ENCODE measurements around the gene CILP2.

Gene CILP2

DNA sequence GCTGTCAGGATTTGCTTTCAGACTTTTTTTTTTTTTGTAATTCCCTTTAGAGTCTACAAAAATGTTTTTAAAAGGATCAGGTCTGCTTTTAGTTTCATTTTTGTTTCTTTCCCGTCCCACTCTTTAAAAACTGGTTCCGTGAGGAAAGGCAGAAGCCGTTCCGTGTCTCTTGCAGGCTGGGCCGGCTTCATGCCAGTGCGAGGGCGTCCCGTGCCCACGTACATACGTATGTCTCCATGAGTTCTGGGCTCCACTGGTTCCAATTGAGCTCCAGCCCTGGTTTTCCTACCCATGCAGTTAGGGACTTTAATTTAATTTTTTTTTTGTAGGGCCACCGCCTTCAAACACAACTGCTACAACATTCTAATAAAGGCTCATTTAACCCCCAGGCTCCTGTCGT lies 31.5 kb upstream of the CILP2 start:
- DNase-seq = no peak

GRCh38 chr19:19507354-19507753 lies 30.7 kb upstream of the CILP2 start:
- no peak for DNase-seq

- DNase-seq = no peak
Observed at GRCh38 chr19:19508217-19508616, 29.8 kb upstream of the CILP2 start.

- DNase-seq = no peak
Observed at GRCh38 chr19:19510432-19510831, 27.6 kb upstream of the CILP2 start.

GRCh38 chr19:19513682-19514081 lies 24.4 kb upstream of the CILP2 start:
- no peak for DNase-seq

GRCh38 chr19:19514215-19514657 lies 23.8 kb upstream of the CILP2 start:
- DNase-seq = no peak

DNA sequence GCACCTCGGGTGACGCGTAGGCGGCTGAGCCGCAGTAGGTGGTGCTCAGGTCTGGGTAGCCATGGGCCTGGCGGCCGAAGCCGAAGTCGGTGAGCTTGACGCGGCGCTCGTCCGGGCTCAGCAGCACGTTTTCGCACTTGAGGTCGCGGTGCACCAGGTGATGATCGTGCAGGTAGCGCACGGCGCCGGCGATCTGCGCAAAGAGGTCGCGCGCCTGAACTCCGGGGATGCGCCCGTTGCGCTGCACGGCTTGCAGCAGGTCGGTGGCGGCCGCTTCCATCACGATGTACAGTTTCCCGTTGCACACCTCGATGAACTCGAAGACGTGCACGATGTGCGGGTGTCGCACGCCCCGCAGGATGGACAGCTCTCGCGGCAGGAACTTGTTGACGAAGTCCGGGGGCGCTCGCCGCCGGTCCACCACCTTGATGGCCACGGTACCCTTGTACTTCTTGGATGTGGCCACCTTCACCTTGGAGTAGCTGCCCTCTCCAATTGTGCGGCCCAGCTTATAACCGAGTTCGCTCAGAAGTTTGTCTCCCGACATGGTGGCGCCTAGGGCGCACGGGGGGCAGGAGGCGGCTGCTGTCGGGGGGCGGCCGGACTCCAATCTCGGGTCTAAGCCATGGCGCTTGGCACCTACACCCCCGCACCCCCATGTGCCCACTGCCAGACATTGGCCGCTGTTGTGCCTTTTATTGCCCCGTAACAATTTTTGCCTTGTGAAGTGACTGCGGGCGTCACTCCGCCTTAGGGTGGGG lies 23.0 kb upstream of the CILP2 start, which contains the start of gene TSSK6:
Gene TSSK6 (minus strand): TSS at position 668 of the 761 bp plus-strand sequence. CDS start 121 bp downstream, at position 547.
- no peak for DNase-seq

DNA sequence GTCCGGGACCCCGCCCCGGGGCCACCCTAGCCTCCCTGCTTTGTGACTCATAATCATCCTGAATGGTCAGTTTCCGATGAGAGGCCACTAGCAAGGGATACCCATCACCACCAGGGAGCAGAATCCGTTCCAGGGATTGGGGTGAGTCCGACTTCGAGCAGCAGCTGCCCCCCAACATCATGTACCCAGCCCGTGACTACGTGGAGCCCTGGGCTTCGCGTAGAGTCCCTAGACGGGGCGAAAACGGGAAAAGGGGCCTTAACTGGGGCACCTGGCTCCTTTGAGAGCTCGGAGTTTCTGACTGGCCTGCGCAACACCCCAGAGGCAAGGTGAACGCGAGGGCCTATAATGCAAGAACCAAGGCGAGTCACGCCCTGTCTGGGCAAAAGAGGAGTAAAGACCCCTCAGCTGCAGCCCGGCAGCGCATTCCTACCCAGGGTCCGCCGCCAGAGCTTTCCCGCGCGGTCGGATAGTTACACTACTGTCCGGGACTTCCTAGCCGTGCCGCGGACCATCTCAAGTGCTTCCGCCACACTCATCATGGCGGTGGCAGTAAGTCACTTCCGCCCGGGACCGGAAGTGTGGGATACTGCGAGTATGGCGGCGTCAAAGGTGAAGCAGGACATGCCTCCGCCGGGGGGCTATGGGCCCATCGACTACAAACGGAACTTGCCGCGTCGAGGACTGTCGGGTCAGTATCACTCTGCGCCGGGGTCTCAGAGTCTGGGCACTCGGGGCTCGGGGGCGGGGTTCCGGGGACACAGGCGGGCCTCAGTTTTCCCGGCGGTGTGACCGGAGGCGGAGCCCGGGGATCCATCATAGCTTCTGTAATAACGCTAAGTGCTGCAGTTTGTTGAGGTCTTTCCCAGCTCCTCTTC lies 22.2 kb upstream of the CILP2 start, which contains the start of gene NDUFA13:
Gene NDUFA13 (plus strand): TSS at position 584 of the 878 bp plus-strand sequence. CDS start 14 bp downstream, at position 598.
- peak; percentile 85 for DNase-seq

- DNase-seq = no peak
Observed at GRCh38 chr19:19517235-19517619, 20.8 kb upstream of the CILP2 start.

- no peak for DNase-seq
Observed at GRCh38 chr19:19520989-19521388, 17.1 kb upstream of the CILP2 start.

- no peak for DNase-seq
Observed at GRCh38 chr19:19523177-19523576, 14.9 kb upstream of the CILP2 start.

GRCh38 chr19:19524053-19524452 lies 14.0 kb upstream of the CILP2 start:
- no peak for DNase-seq

GRCh38 chr19:19525611-19526380 lies 12.3 kb upstream of the CILP2 start:
- no peak for DNase-seq

DNA sequence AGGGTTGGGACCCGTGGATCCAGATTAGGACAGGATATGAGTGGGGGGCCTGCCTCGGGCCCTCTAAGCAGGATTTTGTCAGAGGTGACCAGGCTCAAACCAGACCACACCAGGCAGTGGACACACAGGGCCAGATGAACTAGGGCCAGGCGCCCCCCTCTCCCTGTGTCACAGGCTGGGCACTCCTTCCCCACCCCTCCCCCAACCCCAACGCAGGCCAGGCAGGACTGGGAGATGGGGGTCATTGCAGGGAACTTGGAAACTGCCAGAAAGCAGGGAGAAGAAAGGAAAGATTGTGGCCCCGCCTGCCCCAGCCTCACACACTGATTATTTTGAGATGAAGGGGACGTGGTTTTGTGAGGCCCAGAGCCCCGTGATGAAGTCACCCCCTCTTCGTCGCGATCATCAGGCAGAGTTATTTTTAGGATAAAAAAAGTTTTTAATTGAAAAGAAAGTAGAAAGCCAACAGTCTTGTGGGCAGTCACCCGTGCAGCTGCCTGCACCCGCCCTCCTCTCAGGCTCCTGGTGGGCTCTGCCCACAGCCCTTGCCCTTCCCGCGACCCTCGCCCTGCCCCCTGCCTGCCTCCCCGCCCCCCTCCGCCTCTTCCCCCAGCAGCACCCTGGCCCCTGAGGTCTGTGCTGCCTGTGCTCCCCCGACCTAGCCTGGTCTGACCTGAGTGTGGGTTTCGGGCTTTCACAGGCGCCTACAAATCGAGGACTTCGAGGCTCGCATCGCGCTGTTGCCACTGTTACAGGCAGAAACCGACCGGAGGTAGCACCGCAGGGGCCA lies 11.3 kb upstream of the CILP2 start:
- no peak for DNase-seq

DNA sequence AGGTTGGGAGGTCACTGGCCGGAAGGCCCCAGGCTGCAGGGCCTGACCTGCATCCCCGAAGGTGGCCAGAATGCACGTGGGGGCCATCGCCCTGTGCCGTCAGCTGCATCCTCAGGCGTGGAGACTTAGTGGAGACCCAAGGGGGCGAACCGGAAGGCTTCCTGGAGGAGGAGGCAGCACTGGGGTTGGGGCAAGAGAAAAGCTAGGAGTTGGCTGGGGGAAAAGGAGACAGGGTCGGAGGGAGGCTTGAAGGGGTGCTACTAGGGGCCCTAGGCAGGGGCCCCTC lies 10.8 kb upstream of the CILP2 start:
- DNase-seq = no peak

DNA sequence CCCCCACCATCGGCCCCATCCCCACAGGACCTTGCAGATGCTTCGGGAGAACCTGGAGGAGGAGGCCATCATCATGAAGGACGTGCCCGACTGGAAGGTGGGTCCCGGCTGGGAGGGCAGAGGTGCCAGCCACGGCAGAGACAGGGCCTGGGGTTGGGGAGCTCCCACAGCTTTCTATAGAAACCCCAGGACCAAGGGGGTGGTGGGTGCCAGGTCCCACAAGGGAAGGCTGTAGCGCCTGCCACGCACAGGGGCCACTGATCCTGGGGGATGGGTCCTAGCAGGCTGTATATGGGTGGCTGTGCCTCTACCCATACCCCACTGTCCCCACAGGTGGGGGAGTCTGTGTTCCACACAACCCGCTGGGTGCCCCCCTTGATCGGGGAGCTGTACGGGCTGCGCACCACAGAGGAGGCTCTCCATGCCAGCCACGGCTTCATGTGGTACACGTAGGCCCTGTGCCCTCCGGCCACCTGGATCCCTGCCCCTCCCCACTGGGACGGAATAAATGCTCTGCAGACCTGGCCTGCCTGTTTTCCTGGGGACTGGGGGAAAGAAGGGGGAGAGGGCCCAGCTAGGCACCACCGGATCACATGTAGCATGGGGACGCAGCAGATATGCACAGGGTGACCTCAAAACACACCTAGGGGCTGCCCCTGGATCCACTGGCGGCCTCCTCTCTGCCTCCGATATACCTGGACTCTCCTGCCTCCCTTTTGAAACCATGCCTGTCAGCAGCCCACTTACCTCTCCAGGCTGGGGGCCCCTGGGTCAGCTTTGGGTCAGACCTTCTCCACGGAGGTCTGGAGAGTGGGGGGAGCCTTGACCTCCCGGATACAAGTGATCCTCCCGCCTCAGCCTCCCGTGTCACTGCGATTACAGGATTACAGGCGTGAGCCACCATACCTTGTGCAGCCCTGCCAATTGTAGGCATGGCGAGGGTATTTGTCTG lies 10.1 kb upstream of the CILP2 start:
- DNase-seq = no peak

DNA sequence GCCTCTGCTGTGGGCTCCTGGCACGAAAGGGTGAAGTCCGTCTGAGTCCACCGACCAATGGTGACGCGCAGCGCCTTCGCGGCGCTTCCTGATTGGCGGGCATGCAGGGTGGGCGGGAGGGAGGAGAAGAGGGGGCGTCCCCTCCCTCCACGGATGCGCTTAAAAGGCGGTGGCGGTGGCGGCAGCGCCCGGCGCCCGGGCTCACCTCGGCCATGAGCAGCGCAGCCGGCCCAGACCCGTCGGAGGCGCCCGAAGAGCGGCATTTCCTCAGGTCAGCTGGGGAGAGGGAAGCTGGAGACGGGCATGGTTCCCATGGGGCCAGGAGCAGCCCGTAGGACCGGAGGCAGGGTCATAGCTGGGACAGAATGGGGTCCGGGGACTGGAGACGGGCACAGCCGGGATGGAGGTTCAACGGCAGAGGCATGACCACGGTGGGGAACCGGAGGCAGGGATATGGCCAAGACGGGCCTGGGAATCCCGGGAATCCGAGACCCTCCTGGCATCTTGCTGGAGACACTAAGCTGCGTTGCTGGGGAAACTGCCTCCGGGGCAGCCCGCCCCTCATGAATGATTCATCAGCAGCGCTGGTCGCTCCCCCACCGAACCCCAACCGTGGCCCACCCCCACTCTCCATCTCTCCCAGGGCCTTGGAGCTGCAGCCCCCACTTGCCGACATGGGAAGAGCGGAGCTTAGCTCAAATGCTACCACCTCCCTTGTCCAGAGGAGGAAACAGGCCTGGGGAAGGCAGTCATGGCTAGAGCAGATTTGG lies 9.2 kb upstream of the CILP2 start, which contains the start of gene YJEFN3:
Gene YJEFN3 (plus strand): TSS at position 191 of the 770 bp plus-strand sequence. CDS start 22 bp downstream, at position 213.
- DNase-seq = peak; percentile 30

DNA sequence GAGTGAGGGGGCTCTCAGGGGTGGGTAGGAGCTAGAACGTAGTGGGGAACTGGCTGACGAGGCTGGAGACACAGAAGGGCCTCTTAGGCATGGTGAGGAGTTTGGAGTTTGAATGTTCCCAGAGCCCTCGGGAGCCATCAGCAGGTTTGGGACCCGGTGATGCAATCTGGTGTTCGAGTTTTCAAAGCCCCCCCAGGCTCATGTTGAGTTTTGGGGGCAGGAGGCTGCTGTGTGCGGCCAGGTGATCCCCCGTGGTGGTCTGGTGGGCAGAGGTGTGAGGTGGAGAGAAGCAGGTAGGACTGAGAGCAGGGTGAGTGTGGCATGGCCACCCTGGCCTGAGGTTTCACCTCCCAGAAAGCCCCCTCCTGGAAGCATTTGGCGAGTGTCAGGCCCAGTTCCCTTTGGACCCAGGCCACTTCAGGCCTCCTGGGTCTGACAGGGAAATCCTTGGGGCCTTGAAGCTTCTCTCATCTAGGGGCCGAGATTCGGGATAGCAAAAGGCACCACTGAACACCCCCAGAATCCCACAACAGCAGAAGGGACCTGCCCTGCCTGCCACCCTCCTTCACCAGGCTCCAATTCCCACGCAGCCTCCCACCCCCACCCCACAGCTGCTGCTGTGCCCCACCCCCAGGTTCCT lies 8.2 kb upstream of the CILP2 start:
- DNase-seq = no peak

DNA sequence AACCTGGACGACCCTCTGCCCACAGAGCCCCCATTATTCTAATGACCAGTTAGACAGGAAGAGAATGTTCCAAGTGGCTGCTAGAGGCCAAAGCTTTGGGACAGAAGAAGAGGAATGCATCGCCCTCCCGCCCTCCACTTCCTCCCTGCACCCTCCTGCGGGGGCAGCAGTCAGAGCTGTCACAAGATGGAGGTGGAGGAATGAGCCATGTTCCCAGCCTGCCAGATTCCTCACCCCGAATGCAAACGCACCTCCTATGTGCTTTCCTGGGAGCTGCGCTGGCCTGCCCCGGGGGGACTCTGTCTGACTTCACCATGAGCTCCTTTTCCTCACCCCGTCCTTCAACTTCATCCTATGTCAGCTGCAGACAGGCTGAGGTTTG lies 7.7 kb upstream of the CILP2 start:
- no peak for DNase-seq

DNA sequence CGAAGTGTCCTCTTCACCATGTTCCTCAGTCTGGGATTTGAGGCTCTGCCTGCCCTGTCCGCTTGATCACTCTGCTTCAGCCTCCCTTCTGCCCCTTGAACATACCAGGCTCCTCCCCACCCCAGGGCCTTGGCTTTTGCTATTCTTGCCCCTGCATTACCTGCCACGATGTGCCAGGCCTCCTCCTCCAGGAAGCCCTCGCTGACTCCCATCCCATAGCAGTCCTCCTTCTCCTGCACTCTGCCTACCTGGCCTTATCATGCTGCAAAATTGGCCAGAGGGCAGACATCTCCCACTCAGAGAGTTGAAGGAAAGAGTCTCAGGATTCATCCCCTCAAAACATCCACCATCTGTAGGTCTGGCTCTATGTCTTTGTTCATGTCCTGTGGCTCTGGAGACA lies 7.2 kb upstream of the CILP2 start:
- DNase-seq = no peak

Measured in NCI-H748 treated with DMSO at 0.1 percent for 48 hours (cell line).